Measurements from ENCODE around the gene ZNF276.

- TF ChIP-seq RFX5 (IDR thresholded peaks at IDR 0.05; ENCODE audit: low read length) (no peak), RCOR1 (IDR thresholded peaks at IDR 0.05; ENCODE audit: low read length) (no peak), EP300 (IDR thresholded peaks at IDR 0.05; ENCODE audit: borderline replicate concordance in 1 of 2, low read depth in 1 of 2, low read length in 1 of 2) (no peak), REST (IDR thresholded peaks at IDR 0.05; ENCODE audit: low read depth, low read length) (no peak), TAF1 (IDR thresholded peaks at IDR 0.05; ENCODE audit: borderline replicate concordance, low read depth, low read length) (no peak), EZH2phosphoT487 (IDR thresholded peaks at IDR 0.05; ENCODE audit: borderline replicate concordance, low read depth) (no peak), MXI1 (IDR thresholded peaks at IDR 0.05; ENCODE audit: low read depth, low read length) (no peak), NFIC (IDR thresholded peaks at IDR 0.05; ENCODE audit: borderline replicate concordance) (no peak), FOXM1 (IDR thresholded peaks at IDR 0.05; ENCODE audit: low read depth) (no peak), CTCF (IDR thresholded peaks at IDR 0.05) (no peak)
Observed at GRCh38 chr16:89721546-89722391, 432 bp downstream of the ZNF276 start.

Data from SK-N-SH (cell line).